HPDE6-E6E7 (cell line): Measurements from ENCODE around the gene FGR.

Source experiments
- DNase-seq: peaks from one replicate; pipeline ENCODE4 v3.0.0; 2011; ENCODE audit warnings: missing footprints; ENCODE audit errors: extremely low spot score

Gene FGR

GRCh38 chr1:27588256-27589232 is 46.4 kb downstream of the FGR start:
- no peak for DNase-seq

- DNase-seq: no peak
These were observed 49.3 kb downstream of the FGR start for GRCh38 chr1:27585684-27586083.

- DNase-seq: no peak
These were observed 50.5 kb downstream of the FGR start for GRCh38 chr1:27584453-27584852.

GRCh38 chr1:27583479-27583878 is 51.5 kb downstream of the FGR start:
- no peak for DNase-seq

- DNase-seq: no peak
These were observed 53.2 kb downstream of the FGR start for GRCh38 chr1:27581823-27582243.

GRCh38 chr1:27577504-27578188 is 57.3 kb downstream of the FGR start:
- no peak for DNase-seq

- no peak for DNase-seq
These were observed 58.2 kb downstream of the FGR start for GRCh38 chr1:27576806-27577227.

GRCh38 chr1:27575840-27576331 is 59.1 kb downstream of the FGR start:
- DNase-seq: no peak

- no peak for DNase-seq
These were observed 59.8 kb downstream of the FGR start for GRCh38 chr1:27574871-27575831.

- DNase-seq: no peak
These were observed 60.8 kb downstream of the FGR start for GRCh38 chr1:27574001-27574781.

- no peak for DNase-seq
These were observed 62.1 kb downstream of the FGR start for GRCh38 chr1:27572679-27573426.

- DNase-seq: no peak
These were observed 62.8 kb downstream of the FGR start for GRCh38 chr1:27572019-27572678.

GRCh38 chr1:27571439-27572018 is 63.5 kb downstream of the FGR start:
- DNase-seq: no peak

GRCh38 chr1:27570784-27571183 is 64.2 kb downstream of the FGR start:
- no peak for DNase-seq

- no peak for DNase-seq
These were observed 64.6 kb downstream of the FGR start for GRCh38 chr1:27570356-27570755.

GRCh38 chr1:27569506-27570291 is 65.3 kb downstream of the FGR start:
- no peak for DNase-seq

- DNase-seq: no peak
These were observed 65.9 kb downstream of the FGR start for GRCh38 chr1:27569088-27569460.
